GM12872 (cell line): ENCODE results near the gene REV3L.
A peak's percentile ranks its signal among the peaks of the same experiment; 100 is the strongest.

ENCODE experiments used
- CTCF ChIP-seq: IDR thresholded peaks from 3 replicates; pipeline ENCODE4 v1.5.1; 2011; ENCODE audit warnings: low read depth, mild to moderate bottlenecking, low read length, moderate library complexity; ENCODE audit not compliant: insufficient read depth

The REV3L gene

GRCh38 chr6:111266276-111266675, 216.7 kb downstream of the REV3L start:
- TF ChIP-seq CTCF = no peak

- TF ChIP-seq CTCF = no peak
Observed at GRCh38 chr6:111265842-111266241, 217.2 kb downstream of the REV3L start.

- TF ChIP-seq CTCF = no peak
Observed at GRCh38 chr6:111263837-111264236, 219.2 kb downstream of the REV3L start.

GRCh38 chr6:111260570-111261298, 222.3 kb downstream of the REV3L start:
- no peak for TF ChIP-seq CTCF

- TF ChIP-seq CTCF = peak; percentile 94
Observed at GRCh38 chr6:111259089-111259831, 223.8 kb downstream of the REV3L start.

GRCh38 chr6:111258615-111259088, 224.4 kb downstream of the REV3L start:
- no peak for TF ChIP-seq CTCF

- no peak for TF ChIP-seq CTCF
Observed at GRCh38 chr6:111258010-111258409, 225.0 kb downstream of the REV3L start.
